Hematopoietic multipotent progenitor cell treated with erythropoietin and hydrocortisone succinate and interleukin-3 and kit ligand, for 6 days (in vitro differentiated cells): ENCODE measurements around the gene CEP70.
"Not testable (repeated sequence)": the region's sequence is repeated elsewhere in the genome, so short reads cannot be mapped to it uniquely, and the experiment has no call there.

Experiments
- DNase-seq: peaks from one replicate; pipeline ENCODE4 v3.0.0-alpha.2; 2015

The CEP70 gene, protein sequence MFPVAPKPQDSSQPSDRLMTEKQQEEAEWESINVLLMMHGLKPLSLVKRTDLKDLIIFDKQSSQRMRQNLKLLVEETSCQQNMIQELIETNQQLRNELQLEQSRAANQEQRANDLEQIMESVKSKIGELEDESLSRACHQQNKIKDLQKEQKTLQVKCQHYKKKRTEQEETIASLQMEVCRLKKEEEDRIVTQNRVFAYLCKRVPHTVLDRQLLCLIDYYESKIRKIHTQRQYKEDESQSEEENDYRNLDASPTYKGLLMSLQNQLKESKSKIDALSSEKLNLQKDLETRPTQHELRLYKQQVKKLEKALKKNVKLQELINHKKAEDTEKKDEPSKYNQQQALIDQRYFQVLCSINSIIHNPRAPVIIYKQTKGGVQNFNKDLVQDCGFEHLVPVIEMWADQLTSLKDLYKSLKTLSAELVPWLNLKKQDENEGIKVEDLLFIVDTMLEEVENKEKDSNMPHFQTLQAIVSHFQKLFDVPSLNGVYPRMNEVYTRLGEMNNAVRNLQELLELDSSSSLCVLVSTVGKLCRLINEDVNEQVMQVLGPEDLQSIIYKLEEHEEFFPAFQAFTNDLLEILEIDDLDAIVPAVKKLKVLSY

DNA sequence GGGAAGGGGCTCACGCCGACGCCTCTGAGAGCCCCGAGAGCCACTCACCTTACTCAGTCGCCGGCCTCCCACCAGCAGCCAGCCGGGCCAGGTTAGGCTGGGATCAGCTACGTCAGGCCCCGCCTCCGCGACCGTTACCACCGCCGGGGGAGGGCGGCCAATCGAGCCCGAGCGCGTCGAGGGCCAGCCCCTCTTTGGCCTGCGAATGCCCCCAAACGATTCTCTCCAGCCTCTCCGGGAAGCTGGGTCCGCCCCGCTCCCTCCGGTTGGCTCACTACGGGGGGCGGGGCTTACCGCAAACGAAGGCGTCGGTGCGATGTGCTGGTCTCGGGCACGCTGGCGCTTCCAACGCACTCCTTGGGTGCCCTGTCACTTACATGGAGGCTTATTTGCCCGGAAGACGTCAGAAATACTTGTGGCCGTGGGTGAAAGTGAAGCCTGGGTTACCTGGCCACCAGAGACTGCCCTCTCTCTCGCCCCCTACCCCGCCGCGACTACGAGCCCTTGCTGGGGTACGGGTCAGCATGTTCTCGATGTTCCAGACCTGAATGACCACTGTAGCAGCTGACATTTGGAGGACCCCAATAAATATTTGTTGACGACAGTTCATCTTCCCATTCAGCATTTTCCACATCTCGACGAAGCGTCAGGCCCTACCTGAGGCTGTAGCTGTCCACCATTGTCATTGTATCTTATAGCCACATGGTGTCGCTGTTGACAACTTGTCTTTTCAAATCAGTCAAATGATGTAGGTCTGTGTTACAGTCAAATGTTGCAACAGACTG is at the start of gene CEP70:
Gene CEP70, minus strand, starts transcription at position 111 of the 785 bp plus-strand sequence. CDS start 21,333 bp downstream, outside the sequence.
- DNase-seq, result peak; percentile 97

DNA sequence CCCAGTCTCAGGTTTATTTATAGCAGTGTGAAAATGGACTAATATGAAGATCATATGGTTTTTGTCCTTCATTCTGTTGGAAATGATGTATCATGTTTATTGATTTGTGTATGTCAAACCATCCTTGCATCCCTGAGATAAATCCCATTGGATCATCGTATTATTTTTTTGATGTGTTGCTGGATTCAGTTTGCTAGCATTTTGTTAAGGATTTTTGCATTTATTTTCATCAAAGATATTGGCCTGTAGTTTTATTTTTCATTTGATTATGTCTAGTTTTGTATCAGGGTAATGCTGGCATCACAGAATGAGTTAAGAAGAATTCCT is 48.8 kb upstream of the CEP70 start:
- DNase-seq, result no peak

DNA sequence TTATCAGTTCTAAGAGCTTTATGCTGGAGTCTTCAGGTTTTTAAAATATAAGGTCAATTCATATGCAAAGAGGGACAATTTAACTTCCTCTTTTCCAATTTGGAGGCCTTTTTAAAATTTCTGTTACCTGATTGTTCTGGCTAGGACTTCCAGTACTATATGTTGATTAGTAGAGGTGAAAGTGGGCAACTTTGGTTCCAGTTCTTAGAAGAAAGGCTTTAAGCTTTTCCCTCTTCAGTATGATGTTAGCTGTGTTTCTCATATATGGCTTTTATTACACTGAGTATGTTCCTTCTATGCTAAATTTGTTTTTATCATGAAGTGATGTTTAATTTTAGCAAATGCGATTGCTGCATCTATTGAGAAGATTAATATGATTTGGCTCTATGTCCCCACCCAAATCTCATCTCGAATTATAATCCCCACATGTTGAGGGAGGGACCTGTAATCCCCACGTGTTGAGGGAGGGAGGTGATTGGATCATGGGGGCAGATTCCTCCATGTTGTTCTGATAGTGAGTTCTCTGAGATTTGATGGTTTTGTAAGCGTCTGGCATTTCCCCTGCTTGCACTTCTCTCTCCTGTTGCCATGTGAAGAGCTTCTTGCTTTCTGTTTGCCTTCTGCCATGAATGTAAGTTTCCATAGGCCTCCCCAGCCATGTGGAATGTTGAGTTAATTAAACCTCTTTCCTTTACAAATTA is 48.3 kb upstream of the CEP70 start:
- no peak for DNase-seq

DNA sequence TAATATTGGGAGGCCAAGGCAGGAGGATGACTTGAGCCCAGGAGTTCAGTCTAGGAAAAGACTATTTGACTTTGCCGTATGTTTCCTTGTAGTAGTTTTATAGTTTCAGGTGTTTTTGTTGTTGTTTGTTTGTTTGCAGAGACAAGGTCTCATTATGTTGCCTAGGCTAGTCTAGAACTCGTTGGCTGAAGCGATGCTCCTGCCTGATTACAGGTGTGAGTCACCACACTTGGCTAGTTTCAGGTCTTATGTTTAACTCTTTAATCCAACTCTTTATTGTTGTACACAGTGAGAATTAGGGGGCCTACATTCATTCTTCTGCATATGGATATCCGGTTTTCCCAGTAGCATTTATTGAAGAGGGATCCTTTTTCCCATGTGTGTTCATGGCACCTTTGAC is 46.5 kb upstream of the CEP70 start:
- DNase-seq, result peak; percentile 10

DNA sequence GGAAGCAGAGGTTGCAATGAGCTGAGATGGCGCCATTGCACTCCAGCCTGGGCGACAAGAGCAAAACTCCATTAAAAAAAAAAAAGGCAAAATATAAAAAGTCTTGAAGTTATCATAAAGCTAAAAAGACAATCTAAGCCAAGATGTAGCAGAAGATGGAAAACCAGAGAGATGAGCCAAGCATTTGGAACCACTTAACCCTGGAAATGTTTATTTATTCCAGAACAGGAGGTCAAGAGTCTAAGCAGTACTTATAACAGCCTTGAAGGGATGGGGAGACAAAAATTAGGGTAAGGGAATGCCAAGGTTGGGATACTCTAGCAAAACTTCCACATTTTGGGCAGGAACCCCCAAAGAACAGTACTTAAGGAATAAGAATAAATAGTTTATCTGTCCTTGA is 44.6 kb upstream of the CEP70 start:
- no peak for DNase-seq

DNA sequence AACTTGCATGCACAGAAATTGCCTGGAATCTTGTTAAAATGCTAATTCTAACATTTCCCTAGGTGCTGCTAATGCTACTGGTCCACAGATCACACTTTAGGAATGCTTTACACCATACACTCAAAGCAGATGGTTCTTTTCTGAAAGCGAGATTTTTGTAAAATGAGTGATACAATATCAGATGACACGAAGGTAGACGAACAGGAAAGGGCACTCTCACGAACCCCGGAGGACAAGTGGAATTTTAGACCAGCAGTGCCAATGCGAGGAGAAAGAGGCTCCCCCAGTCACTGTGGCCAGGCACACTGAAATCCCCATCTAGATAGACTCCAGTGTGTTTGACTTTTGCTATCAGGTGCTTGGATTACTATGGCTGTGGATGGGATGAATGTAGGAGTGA is 35.5 kb upstream of the CEP70 start:
- no peak for DNase-seq

DNA sequence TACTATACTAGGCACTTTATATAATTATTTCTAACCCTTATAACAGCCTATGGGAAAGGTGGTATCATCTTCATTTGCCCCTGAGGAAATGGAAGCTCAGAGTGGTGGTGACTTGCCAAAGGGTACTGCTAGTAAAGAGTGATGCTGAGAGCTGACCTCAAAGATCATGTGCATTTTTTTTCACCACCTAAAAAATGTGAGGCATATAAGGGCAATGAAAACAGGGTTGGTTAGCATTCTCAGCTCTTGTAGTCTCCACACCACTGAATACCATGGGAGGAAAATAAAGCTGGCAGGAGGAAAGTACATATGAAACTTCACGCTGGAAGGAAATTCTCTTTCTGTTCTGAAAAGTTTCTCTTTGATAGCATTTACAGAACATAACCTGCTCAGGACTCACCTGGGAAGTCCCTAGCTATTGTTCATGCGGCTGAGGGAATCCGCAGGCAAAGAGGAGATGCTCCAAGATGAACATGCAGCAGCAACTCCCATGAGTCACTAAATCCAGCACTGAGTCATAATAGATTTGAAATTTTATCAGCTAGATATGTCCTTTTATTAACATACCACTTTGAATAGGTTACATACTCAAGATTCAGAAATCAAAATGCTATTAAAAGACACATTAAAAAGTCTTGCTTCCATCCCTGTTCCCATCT is 31.8 kb upstream of the CEP70 start:
- no peak for DNase-seq

DNA sequence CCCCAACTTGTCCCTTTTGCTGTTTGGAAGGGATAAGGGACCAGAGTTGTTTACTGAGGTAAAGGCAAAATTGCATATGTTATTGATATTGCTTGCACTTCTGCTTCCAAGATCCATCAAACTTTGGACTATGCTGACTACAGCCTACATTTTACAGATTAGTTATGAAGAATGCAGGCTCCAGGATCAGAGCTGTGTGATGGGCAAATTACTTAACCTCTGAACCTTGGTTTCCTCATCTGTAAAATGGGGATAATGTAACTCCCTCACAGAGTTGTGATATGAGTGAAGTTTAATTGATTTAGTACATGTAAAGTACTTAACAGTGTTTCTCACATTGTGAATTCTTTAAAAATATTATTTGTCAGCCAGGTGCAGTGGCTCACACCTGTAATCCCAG is 30.5 kb upstream of the CEP70 start:
- no peak for DNase-seq

DNA sequence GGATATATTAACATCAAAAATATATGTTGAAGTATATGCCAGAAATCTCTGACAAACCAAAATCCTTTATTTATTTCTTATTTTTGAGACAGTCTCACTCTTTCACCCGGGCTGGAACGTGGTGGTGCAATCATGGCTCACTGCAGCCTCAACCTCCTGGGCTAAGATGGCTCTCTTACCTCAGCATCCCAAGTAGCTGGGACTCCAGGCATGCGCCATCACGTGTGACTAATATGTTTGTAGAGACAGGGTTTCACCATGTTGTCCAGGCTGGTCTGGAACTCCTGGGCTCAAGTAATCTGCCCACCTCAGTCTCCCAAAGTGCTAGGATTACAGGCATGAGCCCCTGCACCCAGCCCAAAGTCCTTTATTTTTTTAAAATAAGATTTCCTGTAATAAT is 26.4 kb upstream of the CEP70 start:
- no peak for DNase-seq

DNA sequence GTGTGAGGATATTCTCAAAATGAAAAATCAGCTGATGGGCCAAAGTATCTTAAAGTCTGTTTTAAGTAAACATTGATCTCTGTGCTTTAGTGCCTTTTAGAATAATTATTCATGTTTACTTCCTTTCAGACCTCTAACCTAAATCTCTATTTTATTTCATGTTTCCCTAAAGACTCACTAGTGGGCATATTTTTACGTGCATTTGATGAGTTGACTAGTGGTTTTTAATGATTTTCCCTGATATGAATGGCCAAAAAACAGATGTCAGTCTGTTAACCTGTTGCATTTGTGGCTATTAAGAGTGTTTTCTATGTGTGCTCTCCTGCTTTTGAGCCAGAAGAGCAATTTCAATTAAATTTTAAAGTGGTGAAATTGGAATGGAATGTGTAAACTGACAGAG is 21.4 kb upstream of the CEP70 start:
- no peak for DNase-seq

DNA sequence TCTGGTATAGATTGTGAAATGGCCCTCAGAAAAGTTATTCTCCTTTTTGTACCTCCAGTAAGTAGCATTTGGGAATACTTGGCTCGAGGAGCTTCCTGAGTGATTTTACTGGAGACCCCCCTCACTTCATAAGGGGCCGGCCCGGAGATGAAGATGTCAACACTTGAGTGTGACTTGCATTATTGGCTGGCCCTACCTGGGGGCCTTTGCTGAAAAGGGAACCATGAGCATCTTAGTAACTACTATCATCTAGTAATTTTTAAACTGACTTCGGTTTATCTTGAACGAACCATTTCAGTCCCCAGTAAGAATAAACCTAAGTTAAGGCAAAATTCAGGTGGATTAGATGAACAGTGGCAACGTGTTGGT is 15.8 kb upstream of the CEP70 start:
- DNase-seq, result no peak

DNA sequence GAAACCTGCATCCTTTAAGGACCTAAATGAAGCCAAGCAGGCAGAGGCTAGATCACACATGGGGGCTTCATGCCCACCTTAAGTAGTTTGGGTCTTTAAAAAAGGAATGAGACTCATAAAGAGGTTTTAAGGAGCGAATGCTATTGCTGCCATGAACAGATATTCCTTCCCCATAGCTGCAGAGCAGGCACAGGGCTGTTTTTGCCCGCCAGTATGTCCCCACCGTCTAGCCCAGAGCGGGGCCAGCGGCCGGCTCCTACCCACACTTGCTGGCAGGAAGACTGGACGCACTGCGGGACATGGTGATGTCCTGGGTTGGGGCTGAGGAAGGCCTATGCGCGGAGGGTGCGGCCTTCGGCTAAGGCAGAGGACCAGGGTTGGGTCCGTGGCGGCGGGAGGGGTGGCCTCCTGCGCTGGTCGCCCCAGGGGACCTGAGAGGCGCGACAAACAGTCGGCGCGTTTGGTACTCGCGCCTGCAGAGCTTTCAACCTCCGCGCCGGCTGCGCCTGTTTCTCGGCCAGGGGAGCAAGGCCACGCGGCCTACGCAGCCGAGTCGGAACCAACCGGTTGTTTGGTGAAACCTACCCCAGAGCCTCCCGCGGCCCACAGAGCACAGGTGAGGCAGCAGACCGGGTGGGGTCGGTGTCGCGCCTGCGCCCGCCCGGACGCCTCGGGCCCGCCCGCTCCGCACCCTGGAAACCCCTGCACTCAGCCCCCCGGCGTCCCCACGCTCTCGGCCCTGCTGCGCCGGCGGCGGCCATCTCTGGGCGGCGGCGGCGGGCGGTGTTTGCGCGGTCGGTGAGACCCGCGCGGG is 14.5 kb upstream of the CEP70 start, which contains the start of gene FAIM:
Gene FAIM, plus strand, starts transcription at position 450 of the 814 bp plus-strand sequence. CDS start 10,956 bp downstream, outside the sequence.
- DNase-seq, result peak; percentile 75

DNA sequence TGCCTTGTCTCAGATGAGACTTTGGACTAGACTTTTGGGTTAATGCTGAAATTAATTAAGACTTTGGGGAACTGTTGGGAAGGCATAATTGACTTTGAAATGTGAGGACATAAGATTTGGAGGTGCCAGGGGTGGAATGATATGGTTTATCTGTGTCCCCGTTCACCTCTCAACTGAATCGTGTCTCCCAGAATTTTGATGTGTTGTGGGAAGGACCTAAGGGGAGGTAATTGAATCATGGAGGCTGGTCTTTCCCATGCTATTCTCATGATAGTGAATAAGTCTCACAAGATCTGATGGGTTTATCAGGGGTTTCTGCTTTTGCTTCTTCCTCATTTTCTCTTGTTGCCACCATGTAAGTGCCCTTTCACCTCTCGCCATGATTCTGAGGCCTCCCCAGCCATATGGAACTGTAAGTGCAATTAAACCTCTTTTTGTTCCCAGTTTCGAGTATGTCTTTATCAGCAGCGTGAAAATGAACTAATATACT is 10.1 kb upstream of the CEP70 start:
- not testable (repeated sequence) for DNase-seq

DNA sequence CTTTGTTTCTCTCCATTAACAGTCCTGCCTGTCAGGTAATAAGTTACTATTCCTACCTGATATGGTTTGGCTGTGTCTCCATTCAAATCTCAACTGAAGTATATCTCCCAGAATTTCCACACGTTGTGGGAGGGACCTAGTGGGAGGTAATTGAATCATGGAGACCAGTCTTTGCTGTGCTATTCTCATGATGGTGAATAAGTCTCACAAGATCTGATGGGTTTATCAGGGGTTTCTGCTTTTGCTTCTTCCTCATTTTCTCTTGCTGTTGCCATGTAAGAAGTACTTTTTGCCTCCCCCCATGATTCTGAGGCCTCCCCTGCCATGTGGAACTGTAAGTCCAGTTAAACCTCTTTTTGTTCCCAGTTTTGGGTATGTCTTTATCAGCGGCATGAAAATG is 7.6 kb upstream of the CEP70 start:
- not testable (repeated sequence) for DNase-seq

DNA sequence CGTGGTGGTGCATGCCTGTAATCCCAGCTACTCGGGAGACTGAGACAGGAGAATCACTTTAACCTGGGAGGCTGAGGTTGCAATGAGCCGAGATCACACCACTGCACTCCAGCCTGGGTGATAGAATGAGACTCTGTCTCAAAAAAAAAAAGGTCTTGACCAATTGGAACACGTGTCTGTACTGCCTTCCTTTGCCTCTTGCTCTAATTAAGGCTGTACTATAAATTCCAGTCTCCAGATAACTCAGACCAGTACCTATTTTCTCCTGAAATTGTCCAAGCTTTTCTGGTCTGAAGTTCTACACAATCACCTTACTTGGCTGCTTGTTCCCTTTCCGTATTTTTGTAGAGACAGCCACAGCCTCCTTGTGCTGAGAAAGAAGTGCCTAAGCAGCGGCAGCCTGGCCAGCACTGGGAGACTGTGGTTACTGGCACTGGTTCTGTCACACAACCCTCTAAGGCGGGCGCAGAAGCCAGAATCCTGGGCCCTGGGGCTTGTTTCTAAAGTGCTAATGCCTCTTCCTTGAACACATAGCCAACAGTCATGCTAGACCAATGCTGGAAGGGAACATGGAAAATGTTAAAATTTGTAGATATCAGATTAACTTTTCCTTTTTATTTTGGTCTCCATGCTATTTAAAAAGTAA is 6.2 kb upstream of the CEP70 start:
- no peak for DNase-seq

DNA sequence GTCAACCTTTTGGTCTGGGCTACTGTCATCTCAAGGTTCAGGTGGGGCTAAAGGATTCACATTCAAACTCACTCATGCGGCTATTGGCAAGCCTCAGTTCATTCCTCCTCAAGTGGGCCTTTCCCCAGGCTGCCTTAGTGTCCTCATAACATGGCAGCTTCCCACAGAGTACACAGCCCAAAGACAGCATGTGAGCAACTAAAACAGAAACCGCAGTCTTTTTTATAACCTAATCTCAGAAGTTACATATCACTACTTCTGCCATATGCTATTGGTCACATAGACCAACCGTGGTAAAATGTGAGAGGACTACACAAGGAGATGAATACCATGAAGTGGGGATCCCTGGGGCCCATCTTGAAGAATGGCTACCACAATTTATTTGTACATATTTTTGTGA is 4.5 kb upstream of the CEP70 start:
- no peak for DNase-seq

DNA sequence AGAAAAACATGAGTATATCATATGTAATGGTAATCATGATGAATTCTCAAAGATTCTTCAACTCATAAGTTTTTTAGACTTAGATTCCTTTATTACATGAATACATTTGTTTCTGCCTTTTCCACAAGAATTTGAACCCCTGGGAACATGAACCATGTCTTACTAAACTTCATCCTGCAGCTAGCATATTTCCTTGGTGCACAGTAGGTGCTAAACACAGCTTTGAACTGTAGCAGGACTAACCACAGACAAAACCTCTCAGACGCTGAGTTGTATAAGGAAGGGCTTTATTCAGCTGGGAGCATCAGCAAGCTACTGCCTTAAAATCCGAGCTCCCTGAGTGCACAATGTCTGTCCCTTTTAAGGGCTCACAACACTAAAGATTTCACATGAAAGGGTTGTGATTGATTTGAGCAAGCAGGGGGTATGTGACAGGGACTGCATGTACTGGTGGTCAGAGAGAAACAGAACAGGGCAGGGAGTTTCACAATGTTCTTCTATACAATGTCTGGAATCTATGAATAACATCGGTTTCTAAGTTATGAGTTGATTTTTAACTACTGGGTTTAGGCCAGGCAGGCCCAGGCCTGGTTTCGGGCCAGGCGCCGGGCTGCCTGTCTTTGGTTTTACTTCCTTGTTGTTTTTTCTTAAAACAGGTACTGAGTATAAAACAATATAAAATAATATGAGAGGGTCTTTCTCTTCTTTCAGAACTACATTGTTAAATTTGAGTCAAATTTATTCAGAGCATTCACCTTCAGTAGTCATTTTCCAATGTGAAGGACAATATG is 3.3 kb upstream of the CEP70 start:
- DNase-seq, result not testable (repeated sequence)

DNA sequence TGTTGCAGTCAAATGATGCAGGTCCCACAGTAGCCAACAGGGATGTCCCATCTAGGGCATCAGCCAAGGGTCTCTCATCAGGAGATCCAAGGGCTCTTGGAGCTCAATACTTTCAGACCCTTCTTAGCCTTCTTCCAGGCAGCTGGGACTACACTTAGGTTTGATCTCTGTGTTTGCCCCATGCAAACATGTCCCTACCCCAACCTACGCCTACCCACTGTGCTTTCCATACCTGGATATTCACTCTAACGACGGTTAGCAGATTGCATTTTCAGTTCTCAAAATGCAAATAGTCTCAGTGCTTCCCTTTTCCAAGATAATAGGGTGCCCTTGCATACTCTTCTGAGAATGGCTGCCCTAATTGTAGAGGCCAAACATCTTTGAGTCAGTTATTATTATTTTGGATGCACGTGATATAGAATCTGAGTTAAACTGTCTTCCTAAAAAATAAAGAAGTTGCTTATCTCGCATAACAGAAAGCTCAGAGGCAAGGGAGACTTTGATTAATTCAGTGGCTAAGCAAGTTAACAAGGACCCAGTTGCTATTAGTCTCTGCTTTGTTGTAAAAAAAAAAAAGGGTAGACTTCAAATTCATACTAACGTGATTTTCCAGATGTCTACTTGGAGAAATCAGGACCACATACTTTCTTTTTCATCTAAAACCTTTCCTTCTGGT is 1.0 kb upstream of the CEP70 start:
- DNase-seq, result peak; percentile 45

DNA sequence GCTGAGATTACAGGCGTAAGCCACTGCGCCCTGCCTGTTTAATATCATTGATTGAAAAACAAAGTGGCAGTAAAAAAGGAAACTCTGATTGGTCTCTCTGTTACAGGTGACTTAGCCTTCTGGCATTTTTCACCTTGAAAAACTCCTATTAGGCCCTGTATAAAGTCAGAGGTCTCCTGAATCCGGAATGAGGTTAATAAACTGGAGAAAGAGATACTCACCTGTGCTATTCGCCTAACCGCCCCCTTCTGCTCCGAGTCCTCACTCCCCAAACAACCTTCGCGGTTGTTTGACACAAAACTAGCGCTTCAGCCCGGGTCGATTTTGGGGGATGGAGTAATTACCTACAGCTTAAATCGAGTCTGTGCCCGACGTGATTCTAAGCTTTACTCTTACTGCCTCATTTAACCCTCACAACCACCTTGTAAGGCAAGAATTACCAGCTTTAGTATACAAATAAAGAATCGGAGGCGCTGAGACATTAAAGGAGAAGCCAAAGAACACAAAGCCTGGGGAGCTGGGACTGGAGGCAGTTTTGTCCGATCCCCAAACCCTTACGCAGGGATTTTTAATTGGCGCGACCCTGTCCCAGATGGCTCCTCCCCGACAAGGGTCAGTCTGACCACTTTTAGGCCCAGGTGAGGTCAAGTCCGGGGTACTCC is 441 bp downstream of the CEP70 start:
- DNase-seq, result peak; percentile 46
